ENCODE results near the gene GAB1. TPM values are rescaled to one million over a fixed set of nuclear protein-coding genes. Genes with fewer than 3 reads are reported as not detected.

Gene GAB1
- total RNA-seq, 3 donors from 2014 or later: 62.3 to 104 (median 84.0) TPM

DNA sequence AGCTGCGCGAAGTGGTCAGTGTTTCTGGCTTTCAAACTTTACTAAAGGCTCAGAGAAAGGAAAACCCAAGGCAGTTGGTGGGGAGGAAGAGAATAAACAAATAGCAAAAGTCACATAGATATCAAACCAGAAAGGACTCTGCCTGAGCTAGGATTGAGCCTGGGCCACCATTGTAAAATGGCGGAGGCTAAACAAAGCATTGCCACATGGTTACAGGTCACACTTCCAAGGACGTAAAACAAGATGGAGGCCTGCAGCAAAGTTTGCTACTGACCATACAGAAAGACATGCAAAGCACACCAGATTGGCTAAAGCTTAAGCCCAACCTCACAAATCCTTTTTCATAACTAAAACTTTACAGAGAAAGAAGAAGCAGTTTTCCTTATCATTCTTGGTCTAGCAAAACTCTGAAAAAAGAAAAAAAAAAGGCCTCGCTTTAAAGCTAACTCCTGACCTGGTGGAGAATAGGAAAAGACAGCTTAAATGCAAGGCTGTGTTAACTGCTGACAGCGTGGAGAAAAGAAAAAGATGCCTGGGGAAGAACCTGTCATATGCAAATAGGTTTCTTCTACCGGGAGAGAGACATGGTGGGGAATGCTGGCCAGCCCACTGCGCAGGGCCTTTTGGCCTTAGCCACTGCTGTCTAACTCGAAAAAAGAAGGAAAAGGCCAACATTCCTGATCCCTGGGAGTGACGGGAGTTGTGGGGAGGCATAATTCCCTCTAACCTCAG lies 95.0 kb downstream of the GAB1 start:
- TF ChIP-seq, protein P1, sequence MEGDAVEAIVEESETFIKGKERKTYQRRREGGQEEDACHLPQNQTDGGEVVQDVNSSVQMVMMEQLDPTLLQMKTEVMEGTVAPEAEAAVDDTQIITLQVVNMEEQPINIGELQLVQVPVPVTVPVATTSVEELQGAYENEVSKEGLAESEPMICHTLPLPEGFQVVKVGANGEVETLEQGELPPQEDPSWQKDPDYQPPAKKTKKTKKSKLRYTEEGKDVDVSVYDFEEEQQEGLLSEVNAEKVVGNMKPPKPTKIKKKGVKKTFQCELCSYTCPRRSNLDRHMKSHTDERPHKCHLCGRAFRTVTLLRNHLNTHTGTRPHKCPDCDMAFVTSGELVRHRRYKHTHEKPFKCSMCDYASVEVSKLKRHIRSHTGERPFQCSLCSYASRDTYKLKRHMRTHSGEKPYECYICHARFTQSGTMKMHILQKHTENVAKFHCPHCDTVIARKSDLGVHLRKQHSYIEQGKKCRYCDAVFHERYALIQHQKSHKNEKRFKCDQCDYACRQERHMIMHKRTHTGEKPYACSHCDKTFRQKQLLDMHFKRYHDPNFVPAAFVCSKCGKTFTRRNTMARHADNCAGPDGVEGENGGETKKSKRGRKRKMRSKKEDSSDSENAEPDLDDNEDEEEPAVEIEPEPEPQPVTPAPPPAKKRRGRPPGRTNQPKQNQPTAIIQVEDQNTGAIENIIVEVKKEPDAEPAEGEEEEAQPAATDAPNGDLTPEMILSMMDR (IDR thresholded peaks at IDR 0.05): no peak
- Histone ChIP-seq H3K36me3 (ENCODE audit: low read depth) (no peaks in the 10 kb centered on the region), H3K4me1 (ENCODE audit: low read depth) (no peaks in the 10 kb centered on the region), H3K4me3 (no peak overlapping the region), H3K9me3 (peaks cover 19% of the 10 kb centered on the region)
- intact Hi-C loops (cut with DNase I, micrococcal nuclease): no loop called here
- no peak for DNase-seq
- ATAC-seq: no peak

DNA sequence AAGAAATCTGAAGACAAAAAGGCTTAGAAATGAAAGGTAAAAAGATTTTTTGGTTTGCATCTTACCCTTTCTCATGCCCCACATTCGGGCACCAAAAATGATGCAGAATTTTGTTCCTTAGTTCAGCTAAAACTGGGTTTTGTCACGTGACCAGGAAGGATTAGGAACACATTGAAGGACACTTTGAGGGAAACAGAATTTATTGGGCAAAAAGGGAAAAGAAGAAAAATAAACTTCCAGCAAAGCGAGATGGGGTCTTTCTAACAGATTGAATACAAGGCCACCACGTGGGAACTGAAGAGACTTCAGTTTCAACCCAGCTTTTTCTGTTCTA lies 95.5 kb downstream of the GAB1 start:
- TF ChIP-seq, protein P1 (IDR thresholded peaks at IDR 0.05): no peak
- Histone ChIP-seq H3K4me3 (no peak overlapping the region), H3K36me3 (ENCODE audit: low read depth) (no peaks in the 10 kb centered on the region), H3K9me3 (peaks cover 19% of the 10 kb centered on the region), H3K4me1 (ENCODE audit: low read depth) (peaks cover 4% of the 10 kb centered on the region)
- intact Hi-C loops (cut with DNase I, micrococcal nuclease): no loop called here
- ATAC-seq (no peak), DNase-seq (no peak)

DNA sequence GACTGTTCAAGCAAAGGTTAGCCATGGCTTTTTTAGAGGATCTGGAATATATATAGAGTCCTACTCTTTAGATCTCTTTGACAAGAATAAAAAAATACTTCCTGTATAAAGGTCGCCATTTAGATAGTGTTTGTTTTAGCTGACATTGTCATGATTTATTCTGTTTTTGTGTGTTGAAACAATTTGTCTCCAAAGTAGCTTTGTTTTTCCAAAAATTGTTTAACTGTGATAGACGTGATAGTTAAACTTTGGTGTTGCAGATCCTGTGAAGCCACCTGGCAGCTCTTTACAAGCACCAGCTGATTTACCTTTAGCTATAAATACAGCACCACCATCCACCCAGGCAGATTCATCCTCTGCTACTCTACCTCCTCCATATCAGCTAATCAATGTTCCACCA lies 96.6 kb downstream of the GAB1 start:
- Histone ChIP-seq H3K36me3 (ENCODE audit: low read depth) (no peaks in the 10 kb centered on the region), H3K4me3 (no peak overlapping the region), H3K4me1 (ENCODE audit: low read depth) (peaks cover 12% of the 10 kb centered on the region), H3K9me3 (peaks cover 19% of the 10 kb centered on the region)
- TF ChIP-seq, protein P1 (IDR thresholded peaks at IDR 0.05): no peak
- intact Hi-C loops (cut with DNase I, micrococcal nuclease): no loop called here
- DNase-seq (no peak), ATAC-seq (no peak)

DNA sequence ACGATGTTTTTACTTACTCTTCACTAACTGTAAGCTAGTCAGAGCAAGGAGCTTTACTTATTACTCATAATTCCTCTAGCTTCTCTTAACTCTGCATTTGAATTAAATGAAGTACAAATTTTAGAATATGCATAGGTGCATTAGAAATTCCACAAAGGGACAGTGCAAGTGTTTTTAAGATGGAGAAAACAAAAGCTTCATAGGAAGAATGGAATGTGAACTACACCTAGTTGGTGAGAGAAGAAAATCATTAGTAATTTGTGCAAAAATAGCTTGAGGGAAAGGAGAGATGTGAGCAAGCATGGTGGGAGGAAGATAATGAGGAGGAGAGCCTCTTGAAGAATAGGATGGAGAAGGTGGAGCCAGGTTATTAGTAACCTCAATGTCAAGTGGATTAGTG lies 99.3 kb downstream of the GAB1 start:
- DNase-seq (no peak), ATAC-seq (no peak)
- Histone ChIP-seq H3K36me3 (ENCODE audit: low read depth) (no peaks in the 10 kb centered on the region), H3K4me3 (no peak overlapping the region), H3K4me1 (ENCODE audit: low read depth) (peaks cover 12% of the 10 kb centered on the region), H3K9me3 (peaks cover 4% of the 10 kb centered on the region)
- intact Hi-C loops (cut with DNase I, micrococcal nuclease): no loop called here
- TF ChIP-seq, protein P1 (IDR thresholded peaks at IDR 0.05): no peak

DNA sequence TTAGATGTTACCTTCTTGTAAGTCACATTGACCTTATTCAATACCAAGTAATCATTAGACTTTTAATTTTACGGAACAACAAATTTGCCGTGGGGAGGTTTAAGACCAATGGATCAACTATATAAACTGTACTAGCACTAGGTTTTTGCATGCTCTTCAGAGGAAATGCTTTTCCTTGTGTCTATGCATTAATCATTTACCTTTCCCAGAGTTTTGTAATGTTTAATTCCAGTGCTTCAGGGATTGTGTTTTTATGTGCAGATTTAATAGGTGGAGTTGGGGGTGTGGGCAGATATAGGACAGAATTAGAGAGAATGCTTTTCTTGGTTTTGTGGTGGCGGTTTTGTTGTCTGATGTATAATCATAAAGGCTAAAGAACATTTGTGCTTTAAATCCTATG lies 100.8 kb downstream of the GAB1 start:
- Histone ChIP-seq H3K36me3 (ENCODE audit: low read depth) (no peaks in the 10 kb centered on the region), H3K4me1 (ENCODE audit: low read depth) (peaks cover 12% of the 10 kb centered on the region), H3K9me3 (no peaks in the 10 kb centered on the region), H3K4me3 (no peak overlapping the region)
- no peak for DNase-seq
- TF ChIP-seq, protein P1 (IDR thresholded peaks at IDR 0.05): no peak
- intact Hi-C loops (cut with DNase I, micrococcal nuclease): no loop called here
- peak; percentile 77 for ATAC-seq

DNA sequence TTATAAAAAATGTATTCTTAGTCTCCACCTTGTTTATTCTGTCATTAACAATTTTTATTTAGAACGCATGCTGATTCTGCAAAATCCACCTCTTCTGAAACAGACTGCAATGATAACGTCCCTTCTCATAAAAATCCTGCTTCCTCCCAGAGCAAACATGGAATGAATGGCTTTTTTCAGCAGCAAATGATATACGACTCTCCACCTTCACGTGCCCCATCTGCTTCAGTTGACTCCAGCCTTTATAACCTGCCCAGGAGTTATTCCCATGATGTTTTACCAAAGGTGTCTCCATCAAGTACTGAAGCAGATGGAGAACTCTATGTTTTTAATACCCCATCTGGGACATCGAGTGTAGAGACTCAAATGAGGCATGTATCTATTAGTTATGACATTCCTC lies 101.3 kb downstream of the GAB1 start:
- intact Hi-C loops (cut with DNase I, micrococcal nuclease): no loop called here
- TF ChIP-seq, protein P1 (IDR thresholded peaks at IDR 0.05): no peak
- no peak overlapping the region for H3K4me3 ChIP-seq
- H3K4me1 ChIP-seq (ENCODE audit: low read depth): peaks cover 12% of the 10 kb centered on the region
- peak in 1 of 3 donors; percentile 25 for DNase-seq
- no peaks in the 10 kb centered on the region for H3K9me3 ChIP-seq
- H3K36me3 ChIP-seq (ENCODE audit: low read depth): no peaks in the 10 kb centered on the region
- ATAC-seq: peak; percentile 85

Data from mucosa of descending colon (tissue), 3 donors.